Posterior vena cava (tissue), 2 donors: Measurements from ENCODE around the gene SH3RF3. TPM values are rescaled to one million over a fixed set of nuclear protein-coding genes. Genes with fewer than 3 reads are reported as not detected.
A peak's percentile ranks its signal among the peaks of the same experiment; 100 is the strongest.

ENCODE experiments used
- DNase-seq: peaks from one replicate; pipeline ENCODE4 v3.0.0-alpha.2; 2020; ENCODE audit warnings: low spot score
- intact Hi-C, 2 donors: fragments of 100-400 bp; cut with DNase I; formaldehyde crosslinking; loops; one replicate each; pipeline versions ENCODE4 v1.14.1 to v1.14.2; 2022 to 2023
- total RNA-seq, 2 donors: library from RNA; stranded (reverse); fragmentation: NEBNext Ultra II Directional; extraction: Animal tissue kit (Norgen Biotek cat#: 25700); gene quantifications; one replicate each; pipeline ENCODE4 v1.2.1, GENCODE V29; 2021
- donor health status: DM: yes; HTN: yes; CAD: no.
- donor health status: DM: yes; HTN: yes; CAD: no.

The SH3RF3 gene
- total RNA-seq, 2 donors from 2014 or later: 10.1 to 14.1 TPM

DNA sequence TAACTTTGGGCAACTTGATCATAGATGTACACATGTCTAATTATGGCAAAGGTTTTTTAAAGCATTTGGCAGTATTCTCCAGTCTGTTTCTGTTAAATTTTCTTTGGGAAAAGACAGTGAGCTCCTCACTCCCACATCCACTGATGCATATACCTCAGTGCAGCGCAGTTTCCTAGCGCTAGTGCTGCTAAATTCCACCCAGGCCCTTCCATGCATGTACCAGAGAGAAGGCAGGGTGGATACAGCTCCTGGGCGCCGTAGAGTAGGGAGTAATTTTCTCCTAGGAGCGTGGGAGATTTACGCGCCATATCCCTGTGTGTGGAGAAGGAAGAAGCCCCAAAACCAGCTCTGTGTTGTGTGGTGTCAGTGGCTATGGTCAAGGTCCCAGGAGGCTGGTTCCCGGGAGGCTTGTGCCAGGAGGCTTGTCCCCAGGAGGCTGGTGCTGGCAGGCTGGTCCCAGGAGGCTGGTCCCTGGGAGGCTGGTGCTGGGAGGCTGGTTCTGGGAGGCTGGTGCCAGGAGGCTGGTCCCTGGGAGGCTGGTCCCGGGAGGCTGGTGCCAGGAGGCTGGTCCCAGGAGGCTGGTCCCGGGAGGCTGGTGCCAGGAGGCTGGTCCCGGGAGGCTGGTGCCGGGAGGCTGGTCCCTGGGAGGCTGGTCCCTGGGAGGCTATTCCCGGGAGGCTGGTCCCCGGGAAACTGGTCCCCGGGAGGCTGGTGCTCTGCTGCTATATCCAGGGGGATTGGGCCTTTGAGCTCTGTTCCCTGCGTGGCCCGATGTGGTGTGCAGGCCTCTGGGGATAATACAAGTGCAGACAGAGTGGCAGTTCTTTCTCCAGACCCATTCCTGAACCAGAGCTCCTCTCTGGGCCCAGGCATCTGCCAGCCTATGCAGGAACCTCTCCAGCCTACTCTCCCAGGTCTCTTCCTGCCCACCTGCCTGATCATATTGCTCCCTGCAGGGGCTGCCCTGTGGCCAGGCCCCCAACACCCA is 323.6 kb downstream of the SH3RF3 start:
- intact Hi-C loops: loop anchor here in 1 of 2 donors (5.0 kb wide), 1 partner anchor 1405 kb away; no protein-coding TSS in a partner anchor
- peak; percentile 65 for DNase-seq

DNA sequence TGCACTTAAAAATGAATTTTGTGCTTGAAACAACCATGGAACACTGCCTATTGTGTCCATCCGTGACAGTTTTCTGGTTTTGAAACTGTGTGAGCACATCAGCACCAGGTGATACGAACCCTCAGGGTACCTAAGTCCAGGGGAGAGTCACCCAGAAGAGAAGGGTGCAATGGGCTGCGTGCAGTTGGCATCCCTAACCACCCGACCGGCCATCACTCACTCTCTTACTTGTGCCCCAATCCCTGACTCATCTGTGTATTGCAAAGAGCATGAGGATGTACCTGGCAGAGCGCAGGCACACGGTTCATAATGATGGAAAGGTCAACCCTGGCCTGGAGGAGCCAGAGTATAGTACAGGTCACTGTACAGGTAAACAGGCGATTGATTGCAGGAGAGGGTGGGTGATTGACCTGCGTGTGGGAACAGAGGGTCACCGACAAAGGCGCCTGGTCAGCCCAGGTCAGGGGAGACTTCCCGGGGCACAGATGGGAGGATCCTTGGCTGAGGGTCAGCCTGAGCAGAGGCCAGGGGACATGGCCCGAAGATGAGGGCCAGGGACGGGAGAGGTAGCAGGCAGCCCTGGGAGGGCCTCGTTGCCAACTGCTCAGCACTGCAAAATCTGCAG is 324.5 kb downstream of the SH3RF3 start:
- peak; percentile 70 for DNase-seq
- intact Hi-C loops: loop anchor here in 1 of 2 donors (5.0 kb wide), 1 partner anchor 1404 kb away; no protein-coding TSS in a partner anchor

DNA sequence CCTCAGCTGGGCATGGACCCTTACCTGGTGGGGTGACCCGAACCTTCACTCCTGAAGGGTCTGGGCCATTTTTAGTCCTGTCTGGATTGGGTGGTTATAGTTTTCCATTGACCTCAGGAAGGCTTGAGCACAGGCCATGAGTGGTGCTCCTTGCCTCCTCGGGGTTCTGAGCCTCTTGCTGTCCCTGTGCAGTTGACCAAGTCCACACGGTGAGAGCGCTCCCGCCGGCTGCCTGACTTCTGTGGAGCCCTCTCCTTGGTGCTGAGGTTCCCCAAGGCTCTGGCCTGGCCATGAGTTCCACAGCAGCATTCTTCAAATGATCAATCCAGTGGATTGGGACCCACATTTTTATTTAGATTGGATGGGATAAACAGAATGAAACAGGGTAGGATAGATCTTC is 325.3 kb downstream of the SH3RF3 start:
- intact Hi-C loops: loop anchor here in 1 of 2 donors (5.0 kb wide), 1 partner anchor 1403 kb away; no protein-coding TSS in a partner anchor
- peak; percentile 60 for DNase-seq

DNA sequence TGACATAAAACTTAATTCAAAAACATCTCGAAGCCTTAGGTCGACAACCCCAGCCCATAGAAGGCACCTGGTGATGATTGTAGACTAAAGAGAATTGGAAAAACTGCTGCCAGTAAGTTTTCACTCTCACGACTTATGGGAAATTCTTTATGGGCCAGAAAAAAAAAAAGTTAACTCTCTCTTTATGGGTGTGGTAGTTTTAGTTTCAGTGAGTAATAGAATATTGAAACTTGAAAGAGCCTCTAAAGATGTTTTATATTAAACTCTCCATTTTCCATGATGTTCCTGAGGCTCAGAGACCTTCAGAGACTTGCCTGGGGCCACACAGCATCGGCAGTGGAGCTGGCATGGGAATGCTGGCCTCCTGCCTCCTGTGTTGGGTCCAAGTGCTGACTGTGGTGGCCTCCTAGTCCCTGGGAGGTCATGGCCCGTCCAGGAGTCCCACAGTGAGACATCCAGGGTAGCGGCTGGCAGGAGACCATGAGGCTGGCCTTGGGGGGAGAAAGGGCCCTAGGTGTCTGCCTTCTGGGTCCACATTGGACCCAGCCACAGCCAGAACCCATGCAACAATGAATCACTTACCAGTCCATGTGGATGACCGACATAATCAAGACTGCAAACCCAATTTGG is 325.9 kb downstream of the SH3RF3 start:
- intact Hi-C loops: loop anchor here in 1 of 2 donors (5.0 kb wide), 1 partner anchor 1402 kb away; no protein-coding TSS in a partner anchor
- DNase-seq: peak; percentile 62

DNA sequence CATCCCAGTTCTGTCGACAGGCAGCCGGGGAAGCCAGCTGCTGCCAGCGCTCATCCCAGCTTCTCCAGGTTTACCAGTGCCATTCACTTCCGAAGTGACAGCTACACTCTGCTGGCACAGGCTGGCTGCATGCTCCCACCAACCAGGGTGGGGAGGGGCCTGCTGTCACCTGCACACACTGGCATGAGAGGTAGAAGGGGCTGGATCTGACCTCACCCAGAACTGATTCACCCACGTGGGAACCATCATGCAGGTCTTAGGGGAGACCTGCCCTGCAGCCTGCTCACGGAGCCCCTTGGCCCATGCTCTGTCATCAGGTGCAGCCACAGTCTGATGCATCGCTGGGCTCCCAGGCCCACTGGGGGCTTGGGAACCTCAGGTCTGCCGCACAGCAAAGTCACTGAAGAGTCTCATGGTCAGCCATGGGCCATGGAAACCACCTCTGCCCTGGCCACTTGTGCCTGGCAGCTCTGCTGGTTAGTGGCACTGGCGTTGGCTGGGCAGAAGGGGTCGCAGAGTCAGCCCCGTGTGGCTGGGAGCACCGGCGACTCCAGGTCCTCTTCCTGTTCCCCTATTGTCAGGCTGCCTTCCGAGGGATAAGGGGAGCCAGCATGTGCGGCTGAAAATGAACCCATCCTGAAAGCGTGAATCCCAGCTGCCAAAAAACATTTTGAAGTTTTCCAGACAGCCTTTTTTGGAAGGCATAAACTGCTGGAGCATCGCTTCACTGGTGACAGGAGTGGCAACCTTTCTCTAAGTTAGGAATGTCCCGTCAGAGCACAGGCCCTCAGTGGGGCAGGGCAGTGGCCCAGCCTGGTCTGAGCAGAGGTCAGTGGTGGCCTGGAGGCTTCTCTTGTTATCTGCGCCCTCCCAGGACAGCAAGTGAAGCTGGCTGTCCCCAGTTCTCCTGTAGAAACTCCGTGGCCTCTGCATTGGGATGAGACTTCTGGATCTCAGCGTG is 327.0 kb downstream of the SH3RF3 start:
- peak; percentile 54 for DNase-seq
- intact Hi-C loops: no loop called here

DNA sequence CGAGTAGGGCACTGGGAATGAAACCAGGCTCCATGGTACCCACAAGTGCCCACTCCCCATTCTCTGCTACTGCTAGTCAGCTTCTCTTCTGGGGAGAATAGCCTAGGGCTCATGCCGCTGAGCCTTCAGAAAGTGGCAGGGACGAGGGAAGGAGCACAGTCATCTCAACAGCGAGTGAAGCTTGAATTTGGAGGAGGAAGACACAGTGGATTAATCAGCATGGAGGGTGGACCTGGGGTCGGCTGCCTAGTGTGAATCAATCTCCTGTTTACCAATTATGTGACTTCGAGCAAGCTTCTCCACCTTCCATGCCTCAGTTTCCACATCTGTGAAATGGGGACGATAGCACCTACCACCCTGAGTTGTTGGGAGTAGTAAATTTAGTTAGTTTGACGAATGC is 327.8 kb downstream of the SH3RF3 start:
- no peak for DNase-seq
- intact Hi-C loops: no loop called here

DNA sequence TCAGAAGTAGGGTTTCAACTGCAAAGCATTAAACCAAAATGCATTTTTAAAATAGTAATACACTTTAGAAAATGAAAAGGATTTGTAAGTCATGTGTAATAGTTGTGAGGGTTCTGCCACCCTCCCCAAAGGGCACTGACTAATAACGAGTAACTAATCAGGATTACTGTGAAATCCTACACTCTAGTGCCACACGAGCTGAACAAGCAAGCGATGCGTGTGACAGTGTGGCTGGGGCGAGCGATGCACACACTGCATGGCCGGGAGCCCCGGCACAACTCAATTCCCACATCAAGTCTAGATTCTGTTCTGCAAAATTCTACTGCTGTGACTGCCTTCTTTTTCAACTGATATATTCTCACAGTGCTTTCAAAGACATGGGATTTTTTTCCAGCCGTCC is 328.4 kb downstream of the SH3RF3 start:
- intact Hi-C loops: no loop called here
- DNase-seq: peak; percentile 60

DNA sequence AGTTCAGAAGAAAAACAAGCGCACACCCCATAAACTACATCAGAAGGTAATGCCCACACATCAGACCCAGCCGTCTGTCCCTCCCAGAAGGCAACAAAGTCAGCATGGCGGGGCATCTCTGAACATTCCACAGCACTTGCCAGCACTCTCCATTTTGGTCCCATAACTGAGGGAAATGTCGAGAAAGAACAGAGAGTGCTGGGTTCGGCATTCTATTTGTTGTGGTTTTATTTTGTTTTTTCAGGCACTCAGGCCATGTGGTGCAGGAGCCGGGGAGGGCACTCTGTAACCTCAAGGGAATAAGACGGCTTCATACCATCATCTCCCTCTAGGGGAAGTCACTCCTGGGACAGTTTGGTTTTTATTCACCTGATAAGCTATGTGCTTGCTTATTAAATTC is 328.8 kb downstream of the SH3RF3 start:
- intact Hi-C loops: no loop called here
- DNase-seq: peak; percentile 20

DNA sequence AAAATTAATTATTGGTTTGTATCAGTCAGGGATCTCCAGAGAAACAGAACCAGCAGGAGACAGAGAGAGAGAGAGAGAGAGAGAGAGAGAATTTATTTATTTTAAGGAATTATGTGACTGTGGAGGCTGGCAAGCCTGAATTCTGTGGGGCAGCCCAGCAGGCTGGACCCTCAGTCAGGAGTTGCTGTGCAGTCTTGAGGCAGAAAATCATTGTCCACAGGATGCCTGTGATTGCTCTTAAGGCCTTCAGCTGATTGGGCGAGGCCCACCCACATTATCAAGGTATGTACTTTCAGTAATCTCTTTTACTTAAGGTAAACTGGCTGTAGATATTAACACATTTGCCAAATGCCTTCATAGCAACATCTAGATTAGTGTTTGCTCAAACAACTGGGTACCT is 329.5 kb downstream of the SH3RF3 start:
- intact Hi-C loops: no loop called here
- DNase-seq: peak; percentile 5

DNA sequence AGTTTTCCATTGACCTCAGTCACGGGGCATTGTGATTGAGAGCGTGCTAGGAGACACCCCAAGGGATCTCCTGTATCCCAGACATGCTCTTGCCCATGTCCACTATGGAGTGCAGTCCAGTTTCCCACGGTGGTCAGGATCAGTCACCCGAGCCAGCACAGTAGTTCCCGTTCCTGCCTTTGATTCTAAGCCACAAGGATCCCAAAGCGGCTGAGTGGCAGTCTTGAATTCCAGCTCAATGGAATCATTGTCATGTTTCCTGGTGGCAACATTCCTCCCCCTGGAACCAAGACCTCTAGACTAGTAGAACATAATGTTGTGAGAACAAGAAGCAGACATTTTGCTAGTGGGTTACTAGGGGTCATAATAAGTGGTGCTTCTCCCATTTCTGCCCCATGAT is 330.5 kb downstream of the SH3RF3 start:
- intact Hi-C loops: no loop called here
- DNase-seq: peak; percentile 42

DNA sequence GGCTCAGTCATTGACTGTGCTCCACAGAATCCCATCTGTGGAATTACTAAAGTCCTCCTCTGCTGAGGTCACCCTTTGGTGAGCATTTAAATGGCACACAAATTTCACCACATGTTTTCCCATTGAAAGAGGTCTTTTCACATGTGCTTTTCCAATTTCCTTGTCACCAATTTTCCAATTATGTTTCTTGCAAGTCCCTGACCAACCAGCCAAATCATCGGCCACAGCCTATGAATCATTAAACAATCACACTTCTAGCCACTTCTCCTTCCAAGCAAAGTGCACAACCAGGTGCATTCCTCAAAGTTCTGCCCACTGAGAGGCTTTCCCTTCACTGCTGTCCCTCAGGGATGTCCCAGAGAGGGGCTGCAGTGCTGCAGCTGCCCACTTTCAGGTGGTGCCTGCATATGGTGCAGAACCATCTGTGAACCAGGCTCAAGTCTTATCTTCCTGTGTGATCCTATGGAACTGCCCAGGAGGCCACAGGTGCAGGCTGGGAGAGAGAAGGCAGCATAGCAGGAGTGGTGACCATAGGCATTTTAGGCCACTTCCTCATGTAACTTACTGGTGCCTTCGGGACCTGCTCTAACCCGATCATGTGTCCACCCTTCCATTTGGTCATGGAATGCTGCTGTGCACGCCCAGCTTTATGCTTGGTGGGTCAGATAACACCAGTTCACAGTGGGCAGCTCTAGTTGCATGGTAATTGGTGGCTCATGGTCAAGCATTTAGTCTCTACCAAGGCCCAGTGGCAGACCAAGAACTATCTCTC is 331.7 kb downstream of the SH3RF3 start:
- DNase-seq: peak; percentile 20
- intact Hi-C loops: no loop called here

DNA sequence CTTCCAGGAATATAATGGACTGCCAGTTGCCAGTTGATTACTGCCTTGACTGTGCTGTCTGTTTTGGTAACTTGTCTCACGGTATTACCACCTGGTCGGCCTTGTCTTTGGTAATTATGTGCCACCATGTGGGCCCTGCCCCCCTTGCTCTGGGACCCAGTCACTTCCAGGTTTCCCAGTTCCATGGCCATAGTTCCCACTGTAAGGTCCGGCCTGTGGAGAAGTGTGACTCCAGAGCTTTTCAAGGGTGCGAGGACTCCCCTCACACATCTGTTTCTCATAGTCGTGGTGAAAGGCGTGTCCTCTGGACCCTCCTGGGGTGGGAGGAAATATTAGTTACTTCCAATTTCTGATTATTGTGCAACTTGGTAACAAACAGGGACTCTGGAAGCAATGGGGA is 334.2 kb downstream of the SH3RF3 start:
- intact Hi-C loops: no loop called here

DNA sequence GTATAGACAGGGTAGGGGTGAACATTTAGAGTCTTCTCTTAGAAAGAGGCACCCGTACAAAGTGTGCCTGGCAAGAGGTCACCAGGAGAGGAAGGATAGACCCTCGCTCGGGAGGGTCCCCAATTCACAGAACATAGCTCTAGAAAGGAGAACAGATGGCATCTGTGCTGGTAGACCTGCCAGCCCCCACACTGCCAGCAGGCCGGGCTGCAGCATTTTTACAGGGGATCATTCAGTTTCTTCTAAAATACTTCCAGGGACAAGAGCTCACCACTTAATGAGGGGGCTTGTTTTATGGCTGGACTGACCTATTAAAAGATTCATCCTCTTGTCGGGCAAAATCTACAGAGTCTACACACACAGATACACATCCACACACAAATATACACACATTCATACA is 334.9 kb downstream of the SH3RF3 start:
- DNase-seq: peak; percentile 16
- intact Hi-C loops: no loop called here

More for the DNA sequence above, 334.2 kb downstream of the SH3RF3 start:
- DNase-seq: peak; percentile 42

DNA sequence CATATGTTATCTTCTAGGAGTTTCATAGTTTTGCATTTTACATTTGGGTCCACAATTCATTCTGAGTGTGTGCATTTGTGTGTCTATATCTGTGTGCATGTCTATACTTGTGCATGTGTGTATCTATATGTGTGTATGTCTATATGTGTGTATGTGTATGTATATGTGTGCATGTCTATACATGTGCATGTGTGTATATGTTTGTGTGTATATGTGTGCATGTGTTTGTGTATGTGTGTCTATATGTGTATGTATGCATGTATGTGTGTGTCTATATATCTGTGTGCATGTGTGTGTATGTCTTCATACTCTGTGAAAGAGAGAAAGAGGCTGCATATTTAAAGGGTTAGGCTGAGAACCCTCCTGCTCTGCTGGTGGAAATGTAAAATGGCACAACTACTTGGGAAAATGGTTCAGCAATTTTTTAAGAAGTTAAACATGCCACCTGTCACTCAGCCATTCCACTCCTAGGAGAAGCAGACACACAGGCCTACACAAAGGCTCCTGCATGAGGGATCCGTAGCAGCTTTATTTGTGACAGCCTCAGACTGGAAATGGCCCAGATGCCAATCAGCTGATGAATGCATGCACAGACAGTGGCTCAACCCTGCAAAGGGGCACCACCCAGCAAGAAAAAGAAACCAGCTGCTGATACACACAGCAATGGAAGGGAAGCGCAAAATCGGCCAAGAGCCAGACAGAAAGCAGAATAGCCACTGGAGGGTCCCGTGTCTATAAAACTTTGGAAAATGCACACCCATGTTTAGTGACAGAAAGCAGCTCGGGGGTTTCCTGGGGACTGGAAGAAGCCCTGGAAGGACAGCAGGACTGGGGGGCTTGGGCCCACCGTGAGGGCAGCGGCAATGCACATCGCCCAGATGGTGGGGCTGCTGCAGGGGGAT is 337.9 kb downstream of the SH3RF3 start:
- peak; percentile 32 for DNase-seq

DNA sequence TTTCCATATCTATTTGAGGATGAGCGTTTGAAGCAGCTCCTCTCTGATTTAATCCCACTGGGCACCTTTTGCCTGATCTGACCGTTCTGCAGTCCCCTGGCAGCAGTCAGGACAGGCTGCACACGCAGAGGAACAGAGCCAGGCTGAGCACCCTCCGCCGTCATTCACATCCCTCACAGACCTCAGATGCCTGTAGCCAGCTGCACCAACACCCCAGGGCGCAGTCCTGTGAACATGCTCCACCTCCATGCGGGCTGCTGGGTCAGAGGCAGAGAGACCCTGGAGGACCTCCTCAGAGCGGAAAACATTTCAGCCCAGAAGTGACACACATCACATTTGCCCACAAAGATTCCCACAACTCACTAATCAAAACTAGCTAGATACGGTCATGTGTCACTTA is 338.7 kb downstream of the SH3RF3 start:
- intact Hi-C loops: no loop called here
- peak; percentile 51 for DNase-seq

More for the DNA sequence above, 337.9 kb downstream of the SH3RF3 start:
- intact Hi-C loops: no loop called here

DNA sequence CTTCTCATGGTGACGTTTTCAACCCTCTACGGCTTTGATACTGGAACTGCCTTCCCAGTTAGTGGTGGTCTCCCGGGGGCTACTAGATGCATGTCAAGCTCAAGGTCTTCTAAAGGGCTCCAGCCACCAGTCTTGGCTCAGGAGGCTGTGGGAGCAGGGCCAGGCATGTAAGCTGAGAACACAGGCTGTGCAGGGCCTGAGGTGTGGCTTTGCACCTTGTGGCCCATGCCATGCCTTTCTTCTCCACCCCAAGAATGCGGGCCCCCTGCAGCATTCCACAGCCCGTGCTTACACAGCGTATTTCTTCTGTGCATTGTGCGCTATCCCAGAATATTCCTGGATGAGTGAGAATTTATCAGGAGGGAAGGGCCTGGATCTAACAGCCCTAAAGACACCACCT is 339.9 kb downstream of the SH3RF3 start:
- DNase-seq: peak; percentile 38
- intact Hi-C loops: no loop called here

DNA sequence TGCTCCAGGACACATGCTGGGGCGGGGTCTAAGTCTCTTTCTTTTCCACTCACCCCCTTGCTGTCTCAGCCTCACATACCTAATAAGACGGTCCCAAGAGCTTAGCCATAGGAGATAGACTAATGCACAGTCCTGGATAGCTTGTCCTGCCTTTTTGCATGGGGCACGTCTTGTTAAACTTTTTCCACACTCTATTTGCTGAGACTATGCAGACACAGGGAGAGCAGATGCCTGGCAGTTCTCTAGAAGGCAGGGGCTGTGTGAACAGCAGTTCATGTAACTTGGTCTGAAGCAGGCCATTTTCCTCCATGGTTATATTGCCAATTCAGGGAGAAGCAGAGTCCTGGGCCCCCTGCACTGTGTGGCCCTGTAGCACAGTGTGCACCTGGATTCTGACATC is 342.7 kb downstream of the SH3RF3 start:
- peak; percentile 12 for DNase-seq
- intact Hi-C loops: no loop called here
